ENCODE measurements around the gene HSPG2.

HSPG2 gene

GRCh38 chr1:21848524-21849174 is 88.5 kb downstream of the HSPG2 start:
- H3K27me3 ChIP-seq (replicated peaks) = no peaks in the 10 kb centered on the region
- in situ Hi-C loops (cut with HindIII; ENCODE audit: low pct_ligation_motif_present, low sequenced_read_pairs) = no loop called here
- no peak for DNase-seq
- TF ChIP-seq CTCF (IDR thresholded peaks at IDR 0.05; ENCODE audit: low read depth, low read length, missing control alignments) = no peak
- peaks cover 56% of the 10 kb centered on the region for H3K36me3 ChIP-seq (replicated peaks)
- H3K4me3 ChIP-seq (ENCODE audit: low read depth, low read length) = no peak overlapping the region
- H3K27ac ChIP-seq = no peak overlapping the region

GRCh38 chr1:21847223-21848205 is 89.6 kb downstream of the HSPG2 start:
- Histone ChIP-seq H3K4me3 (ENCODE audit: low read depth, low read length) (no peak overlapping the region), H3K27me3 (replicated peaks) (no peaks in the 10 kb centered on the region), H3K36me3 (replicated peaks) (peaks cover 57% of the 10 kb centered on the region), H3K27ac (no peak overlapping the region)
- TF ChIP-seq CTCF (IDR thresholded peaks at IDR 0.05; ENCODE audit: low read depth, low read length, missing control alignments) = no peak
- no peak for DNase-seq
- in situ Hi-C loops (cut with HindIII; ENCODE audit: low pct_ligation_motif_present, low sequenced_read_pairs) = no loop called here

DNA sequence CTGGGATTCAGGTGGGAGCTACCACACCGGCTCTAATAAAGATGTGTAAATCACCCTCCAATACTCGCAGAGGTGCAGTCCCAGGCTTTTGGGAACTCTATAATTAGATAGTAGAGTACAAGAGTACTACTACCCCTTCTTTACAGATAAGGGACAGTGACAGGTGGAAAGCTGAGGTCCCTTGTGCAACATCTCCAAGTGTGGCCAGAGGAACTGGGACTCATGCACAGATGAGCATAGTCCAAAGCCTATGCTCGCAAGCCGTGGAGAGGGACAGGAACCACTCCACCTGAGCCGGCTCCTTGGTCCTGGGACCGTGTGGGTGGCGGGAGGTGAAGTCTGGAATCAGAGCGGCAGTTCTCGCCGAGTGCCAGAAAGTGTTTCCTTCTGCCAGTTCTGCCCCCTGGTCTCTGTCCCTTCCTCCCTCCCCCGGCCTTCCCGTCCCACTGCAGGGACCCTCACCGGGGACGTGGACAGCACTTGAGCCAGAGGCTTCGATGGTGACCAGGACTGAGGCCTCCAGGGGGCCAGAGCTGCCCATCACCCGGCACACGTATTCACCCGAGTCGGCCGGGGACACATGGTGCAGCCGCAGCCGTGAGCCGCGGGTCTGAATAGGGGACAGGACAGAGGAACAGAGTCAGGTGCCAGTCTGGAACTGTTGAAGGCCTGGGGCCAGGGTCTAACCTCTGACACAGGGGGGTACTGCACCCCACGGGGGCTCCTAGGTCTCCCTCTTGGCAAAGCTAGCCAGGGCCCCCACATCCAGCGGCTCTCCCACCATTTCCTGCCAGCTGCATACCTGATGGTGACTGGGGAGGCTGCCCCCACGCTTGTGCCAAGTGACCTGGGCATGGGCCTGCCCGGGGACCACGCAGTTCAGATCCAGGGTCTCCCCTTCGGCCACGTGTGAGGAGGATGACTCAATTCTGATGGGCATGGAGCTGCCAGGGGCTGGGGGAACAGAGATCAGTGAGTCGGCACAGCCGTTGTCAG is 91.2 kb downstream of the HSPG2 start:
- Histone ChIP-seq H3K27me3 (replicated peaks) (no peaks in the 10 kb centered on the region), H3K36me3 (replicated peaks) (peaks cover 60% of the 10 kb centered on the region), H3K4me3 (ENCODE audit: low read depth, low read length) (no peak overlapping the region), H3K27ac (no peak overlapping the region)
- no peak for TF ChIP-seq CTCF (IDR thresholded peaks at IDR 0.05; ENCODE audit: low read depth, low read length, missing control alignments)
- in situ Hi-C loops (cut with HindIII; ENCODE audit: low pct_ligation_motif_present, low sequenced_read_pairs) = no loop called here
- no peak for DNase-seq

DNA sequence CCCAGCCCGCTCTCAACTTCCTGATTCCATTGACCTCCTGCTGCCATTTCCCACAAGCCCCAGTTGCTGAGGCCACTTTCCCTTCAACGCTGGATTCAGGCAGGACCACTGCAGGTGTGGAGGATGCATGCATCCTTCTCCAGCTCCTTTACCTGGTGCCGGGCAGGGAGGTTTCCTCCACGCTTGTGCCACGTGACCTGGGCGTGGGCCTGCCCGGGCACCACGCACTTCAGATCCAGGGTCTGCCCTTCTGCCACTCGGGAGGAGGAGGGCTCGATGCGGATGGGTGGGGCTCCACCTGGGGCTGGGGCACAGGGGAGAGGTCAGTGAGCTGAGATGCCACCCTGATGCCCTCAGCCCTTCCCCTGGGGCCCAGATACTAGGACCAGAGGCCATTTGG is 93.1 kb downstream of the HSPG2 start:
- Histone ChIP-seq H3K4me3 (ENCODE audit: low read depth, low read length) (no peak overlapping the region), H3K27me3 (replicated peaks) (no peaks in the 10 kb centered on the region), H3K27ac (no peak overlapping the region), H3K36me3 (replicated peaks) (peaks cover 69% of the 10 kb centered on the region)
- no peak for TF ChIP-seq CTCF (IDR thresholded peaks at IDR 0.05; ENCODE audit: low read depth, low read length, missing control alignments)
- in situ Hi-C loops (cut with HindIII; ENCODE audit: low pct_ligation_motif_present, low sequenced_read_pairs) = no loop called here
- no peak for DNase-seq

GRCh38 chr1:21843208-21843607 is 93.9 kb downstream of the HSPG2 start:
- DNase-seq = no peak
- no peak overlapping the region for H3K4me3 ChIP-seq (ENCODE audit: low read depth, low read length)
- no peaks in the 10 kb centered on the region for H3K27me3 ChIP-seq (replicated peaks)
- H3K36me3 ChIP-seq (replicated peaks) = peaks cover 65% of the 10 kb centered on the region
- in situ Hi-C loops (cut with HindIII; ENCODE audit: low pct_ligation_motif_present, low sequenced_read_pairs) = no loop called here
- no peak overlapping the region for H3K27ac ChIP-seq
- no peak for TF ChIP-seq CTCF (IDR thresholded peaks at IDR 0.05; ENCODE audit: low read depth, low read length, missing control alignments)
